GM18907 (cell line): ENCODE measurements around the gene AICDA.

ENCODE experiments used
- ATAC-seq: cut with Tn5 transposase; IDR thresholded peaks from one replicate; pipeline ENCODE4 v1.9.1; 2021; ENCODE audit warnings: mild to moderate bottlenecking, moderate library complexity; ENCODE audit not compliant: unreplicated experiment

AICDA gene

DNA sequence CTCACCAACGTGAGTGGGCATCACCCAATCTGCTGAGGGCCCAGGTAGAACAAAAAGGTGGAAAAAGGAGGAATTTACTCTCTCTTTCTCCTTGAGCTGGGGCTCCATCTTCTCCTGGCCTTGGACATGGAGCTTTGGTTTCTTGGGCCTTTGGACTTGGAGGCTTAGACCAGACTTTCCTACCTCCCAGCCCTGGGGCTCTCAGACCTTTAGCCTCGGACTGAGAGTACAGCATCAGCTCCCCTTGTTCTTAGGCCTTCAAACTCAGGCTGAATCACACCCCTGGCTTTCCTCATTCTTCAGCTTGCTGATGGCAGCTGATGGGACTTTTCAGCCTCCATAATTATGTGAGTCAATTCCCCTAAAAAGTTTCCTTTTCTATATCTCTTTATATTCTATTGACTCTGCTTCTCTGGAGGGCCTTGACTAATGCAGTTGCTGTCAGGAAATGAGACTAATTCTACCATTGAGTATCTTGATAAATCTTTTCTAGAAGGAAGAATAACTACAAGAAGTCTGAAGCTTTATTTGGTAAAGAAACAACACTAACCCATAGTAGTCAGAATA is 56.0 kb downstream of the AICDA start:
- ATAC-seq, result no peak

DNA sequence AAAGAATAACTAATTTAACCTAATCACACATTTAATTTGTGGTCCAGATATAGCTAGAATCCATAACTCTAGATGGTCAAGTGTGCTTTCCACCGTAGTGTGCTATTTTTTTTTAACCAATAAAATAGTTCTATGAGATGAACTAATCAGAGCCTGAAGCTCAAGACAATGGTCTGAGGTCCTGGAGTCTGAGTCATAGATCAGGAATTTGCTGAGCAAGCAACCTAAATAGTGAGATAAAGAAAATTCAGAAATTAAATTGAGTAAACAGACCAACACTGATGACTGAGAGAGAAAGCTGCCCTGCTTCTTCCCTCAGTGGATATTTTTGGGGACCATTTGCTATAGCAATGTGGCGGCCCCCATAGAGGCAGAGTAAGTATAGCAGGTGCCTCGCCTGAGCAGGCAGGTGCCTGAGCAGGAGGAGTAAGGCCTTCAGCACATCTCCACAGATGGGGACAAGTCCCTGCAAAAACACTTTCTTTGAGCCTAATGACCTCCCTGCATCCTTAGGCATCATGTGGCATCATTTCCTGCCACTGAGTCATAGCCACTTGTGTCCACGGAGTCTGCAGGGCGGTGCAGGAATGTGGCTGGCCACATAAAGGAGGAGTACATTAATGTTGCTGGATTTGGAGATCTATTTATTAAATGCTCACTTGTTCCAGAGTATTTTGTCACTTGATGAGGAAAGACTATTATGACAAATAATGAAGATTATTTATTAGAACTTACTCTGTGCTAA is 58.0 kb downstream of the AICDA start:
- no peak for ATAC-seq

DNA sequence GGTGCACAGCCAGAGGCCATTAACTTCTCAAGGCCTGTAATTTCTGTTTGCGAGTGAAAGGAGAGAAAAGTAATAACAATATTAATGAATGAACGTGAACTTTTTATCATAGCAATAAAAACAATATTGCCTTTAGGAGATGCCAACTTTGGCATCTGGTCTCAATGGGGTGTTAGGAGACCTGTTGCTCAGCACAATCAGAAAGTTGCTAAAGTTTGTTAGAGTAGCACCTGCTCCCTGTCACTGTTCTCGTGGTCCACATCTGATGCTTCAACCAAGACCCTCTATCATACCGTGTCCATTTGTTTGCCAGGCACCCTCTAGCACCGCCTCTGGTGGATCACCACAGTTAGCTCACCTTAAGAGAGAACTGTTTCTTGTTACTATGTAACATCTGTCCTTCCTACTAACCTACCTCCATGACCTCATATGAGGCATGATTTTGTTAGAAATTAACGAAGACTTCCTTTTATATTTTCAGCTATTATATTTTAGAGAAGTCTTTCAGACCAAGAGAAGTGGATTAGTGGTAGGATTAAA is 59.5 kb downstream of the AICDA start:
- no peak for ATAC-seq
